GM12875 (cell line): ENCODE data around the gene IMPDH1.

Experiments used
- H3K4me3 ChIP-seq: one replicate; pipeline ENCODE4 v1.5.1; 2011; ENCODE audit warnings: low read depth, low read length, control low read depth
- CTCF ChIP-seq: IDR thresholded peaks from 2 replicates; pipeline ENCODE4 v1.5.1; 2011; ENCODE audit warnings: low read depth, mild to moderate bottlenecking, control low read depth, inconsistent platforms, low read length, moderate library complexity, borderline replicate concordance; ENCODE audit not compliant: insufficient read depth

Gene IMPDH1

GRCh38 chr7:128378637-128379036 is 31.1 kb downstream of the IMPDH1 start:
- no peak overlapping the region for H3K4me3 ChIP-seq
- TF ChIP-seq CTCF, result no peak

GRCh38 chr7:128376077-128376476 is 33.7 kb downstream of the IMPDH1 start:
- no peak overlapping the region for H3K4me3 ChIP-seq
- no peak for TF ChIP-seq CTCF

GRCh38 chr7:128374041-128374440 is 35.7 kb downstream of the IMPDH1 start:
- no peak overlapping the region for H3K4me3 ChIP-seq
- TF ChIP-seq CTCF, result no peak

- no peak overlapping the region for H3K4me3 ChIP-seq
- TF ChIP-seq CTCF, result no peak
Measured at GRCh38 chr7:128373606-128374005, 36.2 kb downstream of the IMPDH1 start.

- TF ChIP-seq CTCF, result no peak
- no peak overlapping the region for H3K4me3 ChIP-seq
Measured at GRCh38 chr7:128370491-128370890, 39.3 kb downstream of the IMPDH1 start.

GRCh38 chr7:128366986-128367385 is 42.8 kb downstream of the IMPDH1 start:
- no peak for TF ChIP-seq CTCF
- H3K4me3 ChIP-seq, result no peak overlapping the region

- no peak for TF ChIP-seq CTCF
- no peak overlapping the region for H3K4me3 ChIP-seq
Measured at GRCh38 chr7:128366300-128366699, 43.5 kb downstream of the IMPDH1 start.
